ENCODE measurements around the gene TSPAN18. TPM values are rescaled to one million over a fixed set of nuclear protein-coding genes. Genes with fewer than 3 reads are reported as not detected.
A peak's percentile ranks its signal among the peaks of the same experiment; 100 is the strongest.

The TSPAN18 gene
- total and polyA plus RNA-seq, 8 donors: 2.1 to 60.3 (median 11.0) TPM

DNA sequence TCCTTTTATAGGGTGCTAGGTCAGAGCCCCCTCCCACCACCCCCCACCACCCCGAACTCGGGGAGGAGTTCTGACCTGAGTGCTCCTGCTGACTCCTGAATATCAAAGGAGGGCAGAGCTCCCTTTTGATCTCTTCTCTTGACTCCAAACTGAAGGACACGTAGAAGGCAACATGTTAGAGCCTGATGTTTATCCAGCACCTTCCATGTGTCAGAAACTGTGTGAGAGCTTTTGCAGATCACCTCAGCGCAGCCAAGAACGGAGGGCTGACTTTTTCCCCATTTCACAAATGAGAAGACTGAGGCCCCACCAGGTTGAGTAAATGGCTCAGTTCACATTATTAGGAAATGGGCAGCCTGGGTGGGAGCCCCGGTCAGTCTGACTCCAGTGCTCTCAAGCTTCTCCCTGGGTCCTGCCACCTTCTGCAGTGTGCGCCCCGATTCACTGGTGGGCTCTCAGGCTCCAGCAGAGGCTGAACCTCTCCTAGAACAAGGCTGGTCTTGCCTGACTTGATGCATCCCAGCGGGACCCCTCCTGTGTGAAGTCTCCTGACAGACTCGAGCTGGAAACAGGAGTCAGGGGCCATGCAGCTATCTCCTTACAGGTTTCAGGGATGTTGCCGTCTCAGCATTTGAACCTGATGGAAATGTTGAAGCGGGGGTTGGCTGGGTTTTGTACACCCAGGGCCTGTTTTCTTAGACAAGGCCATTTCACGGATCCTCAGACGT is 98.5 kb downstream of the TSPAN18 start:
- Histone ChIP-seq H3K4me1 (peaks cover 0 to 10% (median 0%) of the 10 kb centered on the region in 4 donors), H3K9me3 (peaks cover 0 to 8% (median 0%) of the 10 kb centered on the region in 4 donors), H3K27ac (peak overlapping the region in 1 of 5 donors; percentile 39), H3K27me3 (no peaks in the 10 kb centered on the region), H3K36me3 (no peaks in the 10 kb centered on the region), H3K4me3 (no peak overlapping the region)
- 76 to 85% (median 79%) methylated on average over 13 to 14 of the region's 14 CpGs for WGBS, 5 donors
- intact Hi-C loops (cut with DNase I; ENCODE audit: low total_unique reads): no loop called here
- no peak for DNase-seq
- no peak for TF ChIP-seq POLR2A (IDR thresholded peaks at IDR 0.05)

DNA sequence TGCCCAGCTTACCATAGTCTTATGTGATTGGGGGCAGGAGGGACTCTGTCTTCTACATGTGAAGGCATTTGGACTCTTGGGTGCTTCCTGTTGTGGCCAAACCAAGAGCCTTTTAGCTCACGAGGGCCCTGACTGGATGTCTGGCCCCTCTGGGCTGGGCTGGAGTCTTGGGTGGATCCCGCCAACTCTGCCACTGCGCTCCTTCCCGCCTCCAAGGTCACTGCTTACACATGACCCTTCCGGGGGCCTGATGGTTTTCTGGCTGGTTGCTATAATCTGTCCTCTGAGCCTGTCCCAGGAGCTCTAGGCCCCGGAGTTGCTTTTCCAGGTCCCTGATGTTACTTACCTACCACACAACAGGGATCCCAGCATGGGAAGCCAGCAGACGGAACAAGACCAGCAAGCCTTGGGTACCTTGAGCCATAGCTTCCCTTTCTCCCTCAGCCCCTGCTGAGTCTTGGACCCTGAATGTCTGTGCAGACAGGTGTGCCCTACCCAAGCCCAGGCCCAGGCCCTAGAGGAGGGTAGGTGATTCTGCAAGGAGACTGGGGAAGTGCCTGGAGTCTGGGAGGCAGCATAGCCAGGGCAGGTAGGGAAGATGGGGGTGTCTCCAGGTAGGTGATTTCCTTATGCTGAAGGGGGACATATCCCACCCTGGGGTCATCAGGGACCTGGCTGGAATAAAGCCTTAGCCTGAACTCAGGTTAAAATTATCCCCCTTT is 100.3 kb downstream of the TSPAN18 start:
- WGBS, 5 donors: 70 to 85% (median 74%) methylated on average over 7 of the region's 7 CpGs
- Histone ChIP-seq H3K9me3 (peaks cover 0 to 8% (median 0%) of the 10 kb centered on the region in 4 donors), H3K36me3 (no peaks in the 10 kb centered on the region), H3K27ac (no peak overlapping the region), H3K4me3 (no peak overlapping the region), H3K27me3 (no peaks in the 10 kb centered on the region), H3K4me1 (peaks cover 0 to 10% (median 0%) of the 10 kb centered on the region in 4 donors)
- intact Hi-C loops (cut with DNase I; ENCODE audit: low total_unique reads): no loop called here
- DNase-seq: no peak
- TF ChIP-seq, protein P1, sequence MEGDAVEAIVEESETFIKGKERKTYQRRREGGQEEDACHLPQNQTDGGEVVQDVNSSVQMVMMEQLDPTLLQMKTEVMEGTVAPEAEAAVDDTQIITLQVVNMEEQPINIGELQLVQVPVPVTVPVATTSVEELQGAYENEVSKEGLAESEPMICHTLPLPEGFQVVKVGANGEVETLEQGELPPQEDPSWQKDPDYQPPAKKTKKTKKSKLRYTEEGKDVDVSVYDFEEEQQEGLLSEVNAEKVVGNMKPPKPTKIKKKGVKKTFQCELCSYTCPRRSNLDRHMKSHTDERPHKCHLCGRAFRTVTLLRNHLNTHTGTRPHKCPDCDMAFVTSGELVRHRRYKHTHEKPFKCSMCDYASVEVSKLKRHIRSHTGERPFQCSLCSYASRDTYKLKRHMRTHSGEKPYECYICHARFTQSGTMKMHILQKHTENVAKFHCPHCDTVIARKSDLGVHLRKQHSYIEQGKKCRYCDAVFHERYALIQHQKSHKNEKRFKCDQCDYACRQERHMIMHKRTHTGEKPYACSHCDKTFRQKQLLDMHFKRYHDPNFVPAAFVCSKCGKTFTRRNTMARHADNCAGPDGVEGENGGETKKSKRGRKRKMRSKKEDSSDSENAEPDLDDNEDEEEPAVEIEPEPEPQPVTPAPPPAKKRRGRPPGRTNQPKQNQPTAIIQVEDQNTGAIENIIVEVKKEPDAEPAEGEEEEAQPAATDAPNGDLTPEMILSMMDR (IDR thresholded peaks at IDR 0.05): no peak
- no peak for TF ChIP-seq POLR2A (IDR thresholded peaks at IDR 0.05)
- no peak for TF ChIP-seq EP300 (IDR thresholded peaks at IDR 0.05)
- TF ChIP-seq POLR2AphosphoS5 (IDR thresholded peaks at IDR 0.05): no peak

DNA sequence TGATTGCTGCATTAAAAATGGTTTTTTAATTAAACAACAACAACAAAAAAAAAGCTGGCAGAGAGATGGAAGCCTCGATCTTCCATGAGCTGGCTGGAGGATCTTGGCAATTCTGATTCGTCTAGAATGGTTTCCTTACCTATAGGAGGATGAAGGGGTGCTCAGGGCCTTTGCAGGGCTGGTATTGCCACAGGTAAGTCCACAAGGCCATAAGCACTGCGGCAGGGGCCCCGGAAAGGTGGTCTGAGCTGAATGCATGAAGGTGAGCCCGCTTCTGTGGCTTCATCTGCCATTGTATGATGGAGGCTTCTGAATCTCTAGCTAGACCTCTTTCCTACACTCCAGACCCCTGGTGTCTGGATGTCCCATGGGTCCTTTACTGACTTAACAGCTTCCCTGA is 101.5 kb downstream of the TSPAN18 start:
- TF ChIP-seq POLR2A (IDR thresholded peaks at IDR 0.05): no peak
- TF ChIP-seq, protein P1 (IDR thresholded peaks at IDR 0.05): no peak
- TF ChIP-seq POLR2AphosphoS5 (IDR thresholded peaks at IDR 0.05): no peak
- no peak for TF ChIP-seq EP300 (IDR thresholded peaks at IDR 0.05)
- no peak for DNase-seq
- WGBS, 5 donors: 82 to 93% (median 91%) methylated on average over 5 of the region's 5 CpGs
- Histone ChIP-seq H3K27me3 (no peaks in the 10 kb centered on the region), H3K4me1 (peaks cover 0 to 19% (median 2%) of the 10 kb centered on the region in 4 donors), H3K9me3 (peaks cover 0 to 2% (median 0%) of the 10 kb centered on the region in 4 donors), H3K27ac (no peak overlapping the region), H3K36me3 (no peaks in the 10 kb centered on the region), H3K4me3 (no peak overlapping the region)
- intact Hi-C loops (cut with DNase I; ENCODE audit: low total_unique reads): no loop called here

DNA sequence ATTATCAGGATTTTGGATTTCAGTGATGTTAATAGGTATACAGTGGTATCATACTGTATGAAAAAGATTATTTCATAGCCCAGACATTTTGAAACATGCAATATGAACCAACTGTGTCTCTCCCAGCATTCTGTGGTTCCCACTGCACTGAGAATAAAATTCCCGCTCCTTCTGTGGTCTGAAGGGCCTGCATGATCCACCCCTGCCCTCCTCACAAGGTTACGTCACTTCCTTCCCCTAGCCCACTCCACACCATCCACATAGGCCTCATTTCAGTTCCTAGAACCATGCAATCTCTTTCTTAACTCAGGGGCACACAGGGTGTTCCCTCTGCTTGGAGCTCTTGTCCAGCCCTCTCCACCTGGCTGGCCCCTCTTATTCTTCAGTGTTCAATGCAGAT is 103.1 kb downstream of the TSPAN18 start:
- TF ChIP-seq POLR2AphosphoS5 (IDR thresholded peaks at IDR 0.05) (no peak), POLR2A (IDR thresholded peaks at IDR 0.05) (no peak)
- Histone ChIP-seq H3K4me1 (peaks cover 0 to 27% (median 9%) of the 10 kb centered on the region in 4 donors), H3K36me3 (no peaks in the 10 kb centered on the region), H3K4me3 (no peak overlapping the region), H3K9me3 (no peaks in the 10 kb centered on the region), H3K27me3 (no peaks in the 10 kb centered on the region), H3K27ac (no peak overlapping the region)
- no peak for DNase-seq
- 85 to 93% (median 91%) methylated on average over 2 of the region's 2 CpGs for WGBS, 5 donors
- intact Hi-C loops (cut with DNase I; ENCODE audit: low total_unique reads): no loop called here

DNA sequence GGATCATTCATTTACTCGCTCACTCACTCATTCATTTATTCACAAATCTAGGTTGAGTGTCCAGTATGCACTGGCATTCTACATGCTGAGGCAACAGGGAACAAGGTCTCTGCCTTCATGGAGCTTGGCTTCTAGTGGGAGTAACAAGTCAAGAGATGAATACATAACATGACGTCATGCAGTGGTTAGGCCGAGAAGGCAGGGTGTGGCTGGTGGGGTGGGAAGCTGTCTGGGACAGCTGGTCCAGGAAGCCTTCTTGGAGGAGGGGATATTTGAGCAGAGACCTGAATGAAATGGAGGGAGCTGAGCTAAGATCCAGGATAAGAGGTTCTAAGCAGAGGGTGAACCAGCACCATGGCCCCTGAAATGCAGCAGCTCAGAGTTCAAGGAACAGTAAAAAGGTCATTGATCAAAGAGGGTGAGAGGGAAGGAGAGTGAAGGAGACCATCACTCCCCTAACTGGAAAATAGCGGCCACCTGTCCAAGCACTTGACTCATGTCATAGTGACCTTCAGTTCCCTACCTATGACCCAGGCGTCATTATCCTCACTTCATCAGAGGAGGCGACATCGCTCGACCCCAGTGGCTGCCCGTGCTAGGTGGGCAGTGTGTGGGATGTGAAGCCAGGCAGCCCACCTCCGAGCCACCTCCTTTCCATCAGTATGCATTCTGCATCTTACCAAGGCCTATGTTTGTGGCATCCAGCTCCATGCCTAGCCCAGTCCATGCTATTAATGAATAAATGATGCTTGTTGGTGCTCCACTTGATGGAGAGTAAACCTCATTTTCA is 105.0 kb downstream of the TSPAN18 start:
- TF ChIP-seq POLR2AphosphoS5 (IDR thresholded peaks at IDR 0.05) (no peak), EP300 (IDR thresholded peaks at IDR 0.05) (no peak)
- Histone ChIP-seq H3K4me1 (peaks cover 0 to 43% (median 13%) of the 10 kb centered on the region in 4 donors), H3K4me3 (no peak overlapping the region), H3K36me3 (no peaks in the 10 kb centered on the region), H3K9me3 (no peaks in the 10 kb centered on the region), H3K27ac (no peak overlapping the region), H3K27me3 (no peaks in the 10 kb centered on the region)
- 80 to 92% (median 86%) methylated on average over 10 of the region's 10 CpGs for WGBS, 5 donors
- no peak for DNase-seq
- intact Hi-C loops (cut with DNase I; ENCODE audit: low total_unique reads): no loop called here

Data from stomach (tissue), 9 donors.